Endothelial cell of umbilical vein (primary cell): ENCODE results near the gene ADAMTSL2.

Source experiments
- CTCF ChIP-seq, 2 donors: IDR thresholded peaks; 1 replicate in 1 of 2; 2 replicates in 1 of 2; pipeline ENCODE4 v1.5.1; 2011; ENCODE audit warnings: low read length in 2 of 2, mild to moderate bottlenecking in 2 of 2, moderate library complexity in 2 of 2, control low read depth in 1 of 2, inconsistent platforms in 1 of 2, low read depth in 1 of 2; ENCODE audit not compliant: insufficient read depth in 1 of 2; ENCODE audit errors: extremely low read depth in 1 of 2
- EZH2 ChIP-seq: IDR thresholded peaks from 2 replicates; pipeline ENCODE4 v1.6.1; 2012; ENCODE audit warnings: borderline replicate concordance, low read depth, mild to moderate bottlenecking, moderate library complexity, low read length, inconsistent platforms; ENCODE audit not compliant: severe bottlenecking
- MAX ChIP-seq: IDR thresholded peaks from 2 replicates; pipeline ENCODE4 v1.6.1; 2011; ENCODE audit not compliant: insufficient read depth, insufficient read length
- MYC ChIP-seq: IDR thresholded peaks from one replicate; pipeline ENCODE4 v1.6.1; 2011; ENCODE audit warnings: mild to moderate bottlenecking, low read depth, low read length
- POLR2A ChIP-seq: IDR thresholded peaks from 2 replicates; pipeline ENCODE4 v1.6.1; 2012; ENCODE audit warnings: low read depth, mild to moderate bottlenecking, control low read depth, low read length
- POLR2AphosphoS5 ChIP-seq: IDR thresholded peaks from 2 replicates; pipeline ENCODE4 v1.6.1; 2012; ENCODE audit warnings: low read depth, mild to moderate bottlenecking, control low read depth, low read length, moderate library complexity; ENCODE audit not compliant: insufficient read depth

GRCh38 chr9:133605856-133606707, 71.6 kb downstream of the ADAMTSL2 start:
- no peak for TF ChIP-seq POLR2AphosphoS5
- TF ChIP-seq CTCF (IDR thresholded peaks at IDR 0.05; ENCODE audit: extremely low read depth in 1 of 2, insufficient read depth in 1 of 2, low read depth in 1 of 2, low read length in 2 of 2): no peak
- TF ChIP-seq POLR2A: no peak
- TF ChIP-seq EZH2: no peak
- TF ChIP-seq MYC: no peak
- no peak for TF ChIP-seq MAX
